Brain microvascular endothelial cell (primary cell): ENCODE data around the gene IRX6.

Experiments used
- DNase-seq: peaks from one replicate; pipeline ENCODE4 v3.0.0-alpha.2; 2020
- H3K27ac ChIP-seq: fragments of 250-450 bp; sonication (Bioruptor Pico); 2 replicates; pipeline ENCODE4 v1.5.1; 2020; ENCODE audit warnings: mild to moderate bottlenecking, moderate library complexity
- H3K27me3 ChIP-seq: fragments of 250-450 bp; sonication (Bioruptor Pico); replicated peaks from 2 replicates; pipeline ENCODE4 v1.5.1; 2020; ENCODE audit warnings: mild to moderate bottlenecking
- H3K36me3 ChIP-seq: fragments of 250-450 bp; sonication (Bioruptor Pico); replicated peaks from 2 replicates; pipeline ENCODE4 v1.5.1; 2020; ENCODE audit warnings: mild to moderate bottlenecking
- H3K4me3 ChIP-seq: 2 replicates; pipeline ENCODE4 v1.5.1; 2011; ENCODE audit warnings: low read depth, mild to moderate bottlenecking, control low read depth, low read length, moderate library complexity
- in situ Hi-C: cut with HindIII; loops from 2 replicates; pipeline ENCODE4 v1.10.0; 2017; ENCODE audit warnings: low sequenced_read_pairs, low pct_ligation_motif_present
- TF ChIP-seq, protein P1 (sequence below): IDR thresholded peaks from 2 replicates; pipeline ENCODE4 v1.5.1; 2011; ENCODE audit warnings: low read depth, mild to moderate bottlenecking, moderate library complexity, low read length, control low read depth, inconsistent platforms; ENCODE audit errors: missing control alignments

Gene IRX6

DNA sequence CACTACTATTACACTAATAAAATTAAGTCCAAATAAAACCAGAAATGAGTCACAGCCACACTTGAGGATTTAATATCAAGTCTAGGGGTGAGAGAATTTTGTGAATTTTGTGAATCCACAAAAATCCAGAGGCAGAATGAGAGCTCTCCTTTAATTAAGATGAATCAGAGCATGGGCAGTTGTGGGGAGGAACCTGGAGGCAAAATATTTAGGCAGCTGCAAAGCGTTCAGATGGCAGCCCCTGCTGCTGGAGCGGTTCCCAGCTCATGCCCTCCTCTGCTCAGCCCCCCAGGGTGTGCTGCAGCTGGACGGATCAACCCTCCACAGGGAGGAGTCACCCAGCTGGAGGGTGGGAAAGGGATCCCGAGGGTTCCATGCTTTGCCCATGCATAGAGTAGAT is 43.4 kb upstream of the IRX6 start:
- in situ Hi-C loops: no loop called here
- DNase-seq: no peak
- no peaks in the 10 kb centered on the region for H3K27me3 ChIP-seq

DNA sequence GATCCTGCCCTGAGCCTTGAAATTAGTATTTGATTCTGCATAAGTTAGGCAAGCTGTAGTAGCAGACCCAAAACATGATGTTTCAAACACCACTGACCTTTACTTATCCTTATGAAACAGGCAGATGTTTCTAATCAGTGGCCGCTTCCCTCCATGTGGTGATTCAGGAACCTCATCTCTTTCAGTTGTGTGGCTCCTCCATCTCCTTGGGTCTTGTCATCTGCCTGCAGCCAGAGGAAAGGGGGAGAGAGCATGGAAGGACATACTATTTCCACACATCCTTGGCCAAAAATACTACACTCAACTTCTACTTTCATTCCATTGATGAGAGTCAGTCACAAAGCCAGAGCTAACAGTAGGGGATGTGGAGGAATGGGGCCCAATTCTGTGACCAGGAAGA is 41.6 kb upstream of the IRX6 start:
- in situ Hi-C loops: no loop called here
- TF ChIP-seq, protein P1, sequence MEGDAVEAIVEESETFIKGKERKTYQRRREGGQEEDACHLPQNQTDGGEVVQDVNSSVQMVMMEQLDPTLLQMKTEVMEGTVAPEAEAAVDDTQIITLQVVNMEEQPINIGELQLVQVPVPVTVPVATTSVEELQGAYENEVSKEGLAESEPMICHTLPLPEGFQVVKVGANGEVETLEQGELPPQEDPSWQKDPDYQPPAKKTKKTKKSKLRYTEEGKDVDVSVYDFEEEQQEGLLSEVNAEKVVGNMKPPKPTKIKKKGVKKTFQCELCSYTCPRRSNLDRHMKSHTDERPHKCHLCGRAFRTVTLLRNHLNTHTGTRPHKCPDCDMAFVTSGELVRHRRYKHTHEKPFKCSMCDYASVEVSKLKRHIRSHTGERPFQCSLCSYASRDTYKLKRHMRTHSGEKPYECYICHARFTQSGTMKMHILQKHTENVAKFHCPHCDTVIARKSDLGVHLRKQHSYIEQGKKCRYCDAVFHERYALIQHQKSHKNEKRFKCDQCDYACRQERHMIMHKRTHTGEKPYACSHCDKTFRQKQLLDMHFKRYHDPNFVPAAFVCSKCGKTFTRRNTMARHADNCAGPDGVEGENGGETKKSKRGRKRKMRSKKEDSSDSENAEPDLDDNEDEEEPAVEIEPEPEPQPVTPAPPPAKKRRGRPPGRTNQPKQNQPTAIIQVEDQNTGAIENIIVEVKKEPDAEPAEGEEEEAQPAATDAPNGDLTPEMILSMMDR: no peak
- no peak for DNase-seq
- Histone ChIP-seq H3K27me3 (no peaks in the 10 kb centered on the region), H3K36me3 (no peaks in the 10 kb centered on the region), H3K4me3 (no peak overlapping the region), H3K27ac (no peak overlapping the region)

More for the DNA sequence above, 43.4 kb upstream of the IRX6 start:
- TF ChIP-seq, protein P1: no peak
- no peak overlapping the region for H3K27ac ChIP-seq
- H3K36me3 ChIP-seq: no peaks in the 10 kb centered on the region
- H3K4me3 ChIP-seq: no peak overlapping the region

DNA sequence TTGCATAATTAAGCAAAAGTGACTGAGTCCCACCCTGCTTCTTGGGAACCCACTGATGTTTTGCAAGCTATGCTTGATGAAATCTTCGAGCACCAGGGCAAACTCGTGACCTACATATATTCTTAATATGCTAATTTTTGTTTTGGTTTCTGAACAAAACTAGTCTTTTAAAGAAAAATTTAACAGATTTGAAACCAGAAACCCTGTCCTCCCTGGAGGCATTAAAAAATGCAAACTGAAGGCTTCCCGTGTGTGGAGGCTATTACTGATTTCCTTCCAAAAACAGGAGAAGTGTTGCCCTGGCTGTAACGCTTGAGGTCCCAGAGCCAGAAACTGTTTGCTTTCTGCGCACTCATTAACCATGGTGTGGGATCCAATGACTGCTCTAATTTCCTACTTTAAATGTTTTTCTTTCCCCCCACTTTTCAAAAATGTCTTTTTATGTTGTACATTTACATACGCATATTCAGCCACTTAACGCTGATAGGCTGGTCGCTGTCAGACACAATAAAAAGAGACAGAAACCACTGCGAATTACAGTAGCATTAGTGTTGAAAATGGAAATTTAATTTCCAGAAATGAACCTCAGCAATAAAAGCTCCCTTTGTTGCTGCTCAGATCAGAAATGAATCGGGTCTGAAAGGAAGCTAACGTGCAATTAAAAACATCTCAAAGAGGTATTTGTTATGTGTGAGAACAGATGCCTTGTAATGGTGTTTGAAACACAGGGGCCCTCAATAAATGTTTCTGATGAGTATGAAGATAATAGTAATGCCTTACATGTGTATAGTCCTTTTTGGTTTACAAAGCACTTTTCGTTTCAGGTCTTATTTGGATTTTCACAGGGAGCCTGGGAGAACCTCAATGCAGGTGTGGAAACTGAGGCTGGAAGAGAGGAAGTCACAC is 39.9 kb upstream of the IRX6 start:
- no peaks in the 10 kb centered on the region for H3K27me3 ChIP-seq
- no peak overlapping the region for H3K27ac ChIP-seq
- H3K4me3 ChIP-seq: no peak overlapping the region
- in situ Hi-C loops: no loop called here
- DNase-seq: no peak
- TF ChIP-seq, protein P1: no peak
- H3K36me3 ChIP-seq: no peaks in the 10 kb centered on the region

DNA sequence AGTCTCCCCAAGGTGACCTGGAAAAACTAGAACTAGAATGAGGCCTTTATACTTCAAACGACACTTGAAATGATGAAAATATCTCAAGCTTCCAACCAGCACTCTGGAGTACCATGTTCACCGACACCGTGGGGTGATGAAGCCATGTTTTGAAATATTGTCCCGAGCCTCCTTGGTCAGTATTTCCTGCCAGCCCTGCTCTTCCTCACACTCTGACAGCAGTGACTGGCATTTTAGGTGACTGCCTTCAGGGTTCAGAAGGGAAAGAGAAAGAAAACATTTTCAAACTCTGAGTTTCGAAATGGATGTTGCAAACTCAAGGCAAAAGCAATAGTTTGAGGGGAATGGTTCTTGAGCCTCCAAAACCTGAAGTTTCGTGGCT is 39.3 kb upstream of the IRX6 start:
- no peak overlapping the region for H3K4me3 ChIP-seq
- no peaks in the 10 kb centered on the region for H3K27me3 ChIP-seq
- no peaks in the 10 kb centered on the region for H3K36me3 ChIP-seq
- TF ChIP-seq, protein P1: no peak
- DNase-seq: no peak
- H3K27ac ChIP-seq: no peak overlapping the region
- in situ Hi-C loops: no loop called here

DNA sequence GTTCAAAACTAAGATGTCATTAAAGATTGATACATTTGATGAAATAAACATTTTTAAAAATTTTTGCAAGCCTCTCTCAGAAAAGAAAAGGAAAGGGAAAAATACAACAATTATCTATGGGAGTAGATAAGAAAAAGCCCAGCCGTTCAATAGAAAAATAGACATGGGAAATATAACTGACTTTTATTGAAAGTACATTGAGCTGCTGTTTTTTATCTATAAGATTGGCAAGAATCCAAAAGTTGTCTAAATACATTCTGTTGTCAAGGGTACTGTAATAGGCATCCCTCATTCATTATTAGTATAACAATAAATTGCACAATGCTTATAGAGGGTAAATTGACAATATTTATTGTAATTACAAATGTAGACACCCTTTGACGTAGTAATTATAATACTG is 38.4 kb upstream of the IRX6 start:
- no peaks in the 10 kb centered on the region for H3K36me3 ChIP-seq
- no peak for DNase-seq
- no peaks in the 10 kb centered on the region for H3K27me3 ChIP-seq
- in situ Hi-C loops: no loop called here
- H3K4me3 ChIP-seq: no peak overlapping the region
- TF ChIP-seq, protein P1: no peak
- no peak overlapping the region for H3K27ac ChIP-seq
